HG02759 (cell line): ENCODE measurements around the gene DGKH.
A peak's percentile ranks its signal among the peaks of the same experiment; 100 is the strongest.
"Not testable (repeated sequence)": the region's sequence is repeated elsewhere in the genome, so short reads cannot be mapped to it uniquely, and the experiment has no call there.

Source experiments
- ATAC-seq: cut with Tn5 transposase; IDR thresholded peaks from one replicate; pipeline ENCODE4 v1.9.1; 2021; ENCODE audit warnings: mild to moderate bottlenecking, moderate library complexity; ENCODE audit not compliant: unreplicated experiment

Gene DGKH

DNA sequence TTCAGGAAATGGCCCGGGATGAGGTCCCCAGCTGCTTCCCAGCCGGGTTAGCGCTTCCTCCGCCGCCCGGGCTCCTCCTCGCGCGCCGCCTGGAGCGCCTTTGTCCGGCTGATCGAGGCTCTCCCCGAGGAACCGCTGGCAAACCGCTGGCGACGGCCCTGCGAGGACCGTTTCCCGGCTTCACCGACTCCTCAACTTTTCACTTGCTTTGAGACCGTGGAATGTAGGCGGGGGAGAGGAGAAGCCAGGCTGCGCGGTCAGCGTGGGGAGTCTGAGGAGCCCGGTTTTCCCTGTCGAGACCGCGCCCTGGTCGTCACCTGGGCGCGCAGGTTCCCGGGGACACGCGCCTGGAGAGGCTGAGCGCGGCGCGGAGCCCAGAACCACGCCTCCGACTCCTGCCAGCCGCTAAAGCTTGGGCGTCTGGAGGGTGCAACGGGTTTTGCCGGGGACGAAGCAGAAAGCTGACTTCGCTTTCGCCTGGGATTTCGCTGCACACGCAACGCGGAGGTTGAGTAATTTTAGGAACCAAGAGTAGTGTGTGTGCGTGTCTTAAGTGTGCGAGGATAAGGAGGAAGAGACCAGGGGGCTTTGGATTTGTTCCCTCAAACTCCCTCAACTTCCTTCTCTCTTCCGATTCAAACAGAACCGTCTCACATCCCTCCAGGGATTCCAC lies 7.3 kb upstream of the DGKH start:
- peak; percentile 29 for ATAC-seq

GRCh38 chr13:42041684-42042035 lies 6.8 kb upstream of the DGKH start:
- ATAC-seq = peak; percentile 26

- no peak for ATAC-seq
Measured at GRCh38 chr13:42043676-42044075, 4.8 kb upstream of the DGKH start.

DNA sequence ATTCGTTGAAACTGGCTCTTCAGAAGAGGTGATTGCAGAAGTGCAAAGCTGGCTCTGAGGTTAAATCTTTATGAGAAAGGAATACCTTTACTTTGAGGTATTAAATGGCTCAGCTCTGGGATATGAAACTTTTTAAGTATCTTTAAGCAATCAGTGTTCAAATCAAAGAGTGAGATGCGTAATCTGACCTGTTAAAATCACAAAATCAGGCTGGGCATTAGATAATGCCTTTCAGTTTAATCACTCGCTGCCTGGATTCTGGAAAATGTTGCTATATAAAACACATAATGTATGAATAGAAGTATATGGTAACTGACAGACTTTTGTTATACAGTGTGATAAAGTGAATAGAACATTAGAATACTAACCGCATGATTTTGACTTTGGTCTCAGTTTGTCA lies 2.0 kb upstream of the DGKH start:
- ATAC-seq = no peak

GRCh38 chr13:42047561-42048341 lies 697 bp upstream of the DGKH start:
- ATAC-seq = peak; percentile 30

GRCh38 chr13:42048684-42049453 lies 421 bp downstream of the DGKH start:
- ATAC-seq = peak; percentile 55

GRCh38 chr13:42049454-42049813 lies 986 bp downstream of the DGKH start:
- ATAC-seq = no peak

GRCh38 chr13:42054798-42055499 lies 6.5 kb downstream of the DGKH start:
- no peak for ATAC-seq

- ATAC-seq = no peak
Measured at GRCh38 chr13:42055500-42056085, 7.1 kb downstream of the DGKH start.

DNA sequence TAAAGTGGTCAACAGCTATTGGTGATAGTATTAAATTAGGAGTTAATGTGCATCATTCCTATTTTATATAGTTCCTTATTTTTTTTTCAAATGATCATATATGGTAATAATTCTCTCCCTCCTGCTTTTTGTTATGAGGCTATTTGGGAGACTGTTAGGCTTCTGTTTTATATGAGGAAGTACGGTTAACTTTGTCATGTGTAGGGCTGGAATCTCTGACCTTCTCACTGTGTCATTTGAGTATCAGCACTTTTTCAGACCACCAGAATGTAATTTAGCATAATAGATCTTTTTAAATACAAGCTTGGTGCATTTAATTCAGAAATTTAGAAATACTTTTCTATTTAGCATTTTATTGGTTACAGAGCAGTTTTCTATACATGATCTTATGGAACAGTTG lies 7.7 kb downstream of the DGKH start:
- ATAC-seq = no peak

GRCh38 chr13:42056583-42056982 lies 8.1 kb downstream of the DGKH start:
- ATAC-seq = no peak

- ATAC-seq = no peak
Measured at GRCh38 chr13:42057918-42058530, 9.6 kb downstream of the DGKH start.

- no peak for ATAC-seq
Measured at GRCh38 chr13:42061943-42062342, 13.5 kb downstream of the DGKH start.

DNA sequence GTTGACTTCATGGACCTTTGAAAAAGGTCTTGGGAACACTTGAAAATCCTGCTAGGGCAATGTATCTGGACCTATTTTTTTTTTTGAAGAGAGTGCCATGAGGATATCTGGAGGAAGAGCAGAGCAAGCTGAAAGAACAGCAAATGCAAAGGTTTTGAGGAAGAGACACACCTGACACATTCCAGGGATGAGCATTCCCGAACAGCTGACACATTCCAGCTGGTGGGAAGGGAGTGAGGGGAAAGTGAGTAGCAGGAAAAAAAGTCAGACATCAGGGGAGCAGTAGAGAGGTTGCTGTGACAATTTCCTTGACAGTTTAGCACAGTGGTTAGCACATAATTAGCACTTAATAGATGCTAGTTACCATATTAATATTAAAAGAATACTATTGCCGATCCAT lies 14.7 kb downstream of the DGKH start:
- no peak for ATAC-seq

- no peak for ATAC-seq
Measured at GRCh38 chr13:42064259-42064658, 15.8 kb downstream of the DGKH start.

DNA sequence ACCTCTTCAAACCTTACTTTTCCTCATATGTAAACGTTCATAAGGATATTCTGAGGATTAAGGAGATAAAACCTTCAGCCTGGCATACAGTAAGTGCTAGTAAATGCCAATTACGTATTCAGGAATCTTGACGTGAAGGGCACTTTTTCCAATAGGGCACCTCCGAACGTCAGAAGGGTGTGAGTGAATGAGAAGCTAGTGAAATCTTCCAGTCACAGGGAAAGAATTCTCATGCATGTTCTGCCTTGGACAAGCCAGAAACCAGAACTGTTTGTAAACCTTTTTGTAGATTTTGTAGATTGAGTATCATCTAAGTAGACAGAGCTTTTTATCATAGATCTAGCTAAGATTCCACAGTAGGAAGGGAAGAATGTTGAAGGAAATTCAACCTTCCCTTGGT lies 16.5 kb downstream of the DGKH start:
- no peak for ATAC-seq

- no peak for ATAC-seq
Measured at GRCh38 chr13:42065414-42065813, 17.0 kb downstream of the DGKH start.

- ATAC-seq = no peak
Measured at GRCh38 chr13:42066542-42066941, 18.1 kb downstream of the DGKH start.

- ATAC-seq = no peak
Measured at GRCh38 chr13:42068886-42069285, 20.4 kb downstream of the DGKH start.

- ATAC-seq = not testable (repeated sequence)
Measured at GRCh38 chr13:42070599-42070998, 22.2 kb downstream of the DGKH start.
